ENCODE results near the gene PANK4.

DNA sequence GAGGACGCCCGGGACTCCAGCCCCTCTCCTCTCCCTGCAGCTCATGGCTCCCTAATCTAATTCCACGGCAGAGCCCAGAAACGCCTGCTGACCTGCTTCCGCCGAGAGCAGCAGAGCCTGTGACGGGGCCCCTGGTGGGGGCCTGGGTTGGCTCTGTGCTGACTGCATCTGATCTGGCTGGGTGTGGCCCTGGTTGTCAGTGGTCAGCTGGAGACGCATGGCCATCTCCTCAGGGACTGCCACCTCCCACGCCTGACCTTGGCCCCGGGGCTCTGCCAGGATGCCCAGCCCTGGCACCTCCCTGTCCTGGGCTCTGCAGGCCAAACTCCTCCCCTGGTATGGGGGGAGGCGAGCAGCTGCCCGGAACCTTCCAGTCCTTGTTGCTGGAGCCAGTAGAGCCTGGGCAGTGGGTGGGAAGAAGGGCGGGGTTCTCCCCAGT lies 51.4 kb downstream of the PANK4 start:
- no peak for TF ChIP-seq POLR2A (IDR thresholded peaks at IDR 0.05)
- TF ChIP-seq, protein P1, sequence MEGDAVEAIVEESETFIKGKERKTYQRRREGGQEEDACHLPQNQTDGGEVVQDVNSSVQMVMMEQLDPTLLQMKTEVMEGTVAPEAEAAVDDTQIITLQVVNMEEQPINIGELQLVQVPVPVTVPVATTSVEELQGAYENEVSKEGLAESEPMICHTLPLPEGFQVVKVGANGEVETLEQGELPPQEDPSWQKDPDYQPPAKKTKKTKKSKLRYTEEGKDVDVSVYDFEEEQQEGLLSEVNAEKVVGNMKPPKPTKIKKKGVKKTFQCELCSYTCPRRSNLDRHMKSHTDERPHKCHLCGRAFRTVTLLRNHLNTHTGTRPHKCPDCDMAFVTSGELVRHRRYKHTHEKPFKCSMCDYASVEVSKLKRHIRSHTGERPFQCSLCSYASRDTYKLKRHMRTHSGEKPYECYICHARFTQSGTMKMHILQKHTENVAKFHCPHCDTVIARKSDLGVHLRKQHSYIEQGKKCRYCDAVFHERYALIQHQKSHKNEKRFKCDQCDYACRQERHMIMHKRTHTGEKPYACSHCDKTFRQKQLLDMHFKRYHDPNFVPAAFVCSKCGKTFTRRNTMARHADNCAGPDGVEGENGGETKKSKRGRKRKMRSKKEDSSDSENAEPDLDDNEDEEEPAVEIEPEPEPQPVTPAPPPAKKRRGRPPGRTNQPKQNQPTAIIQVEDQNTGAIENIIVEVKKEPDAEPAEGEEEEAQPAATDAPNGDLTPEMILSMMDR (IDR thresholded peaks at IDR 0.05), result no peak

Data from body of pancreas (tissue), 4 donors.